Cardiac muscle cell (in vitro differentiated cells and primary cell): ENCODE results near the gene CYP26B1. TPM values are rescaled to one million over a fixed set of nuclear protein-coding genes. Genes with fewer than 3 reads are reported as not detected.

Experiments
- DNase-seq, 2 donors: peaks; one replicate each; pipeline versions ENCODE4 v3.0.0 to v3.0.0-alpha.2; 2010 to 2017; ENCODE audit warnings: low read depth in 1 of 2, low spot score in 1 of 2
- H3K27ac ChIP-seq: fragments of 200-600 bp; sonication (generic); 2 replicates; pipeline ENCODE4 v1.5.1; 2016
- H3K27me3 ChIP-seq: fragments of 200-600 bp; sonication (generic); 2 replicates; pipeline ENCODE4 v1.6.0; 2016; ENCODE audit warnings: control low read depth
- H3K36me3 ChIP-seq: fragments of 200-600 bp; sonication (generic); 2 replicates; pipeline ENCODE4 v1.5.1; 2016; ENCODE audit warnings: control low read depth
- H3K4me1 ChIP-seq: fragments of 200-600 bp; sonication (generic); 2 replicates; pipeline ENCODE4 v1.8.1; 2017; ENCODE audit warnings: low read depth, mild to moderate bottlenecking, mixed run types
- H3K4me3 ChIP-seq: fragments of 200-600 bp; sonication (generic); 2 replicates; pipeline ENCODE4 v1.5.1; 2016; ENCODE audit warnings: mild to moderate bottlenecking
- H3K9me3 ChIP-seq: fragments of 200-600 bp; sonication (generic); 2 replicates; pipeline ENCODE4 v1.5.1; 2017; ENCODE audit warnings: low read depth, mild to moderate bottlenecking, control low read depth
- CTCF ChIP-seq: IDR thresholded peaks from 2 replicates; pipeline ENCODE4 v1.5.1; 2012; ENCODE audit warnings: low read depth, mild to moderate bottlenecking, low read length
- polyA plus RNA-seq: library from polyadenylated mRNA; unstranded; fragments of >200 nt; fragmentation: Nextera tagmentation; extraction: Ambion mirVana; gene quantifications from 2 replicates; pipeline ENCODE4 v1.2.1, GENCODE V29; 2016
- total RNA-seq: library from RNA; depleted of rRNA; stranded (reverse); fragments of >200 nt; gene quantifications from 2 replicates; pipeline ENCODE4 v1.2.3, GENCODE V29; 2016

Gene CYP26B1
- total and polyA plus RNA-seq, 2 experiments from 2014 or later = 1.2 to 3.1 TPM

DNA sequence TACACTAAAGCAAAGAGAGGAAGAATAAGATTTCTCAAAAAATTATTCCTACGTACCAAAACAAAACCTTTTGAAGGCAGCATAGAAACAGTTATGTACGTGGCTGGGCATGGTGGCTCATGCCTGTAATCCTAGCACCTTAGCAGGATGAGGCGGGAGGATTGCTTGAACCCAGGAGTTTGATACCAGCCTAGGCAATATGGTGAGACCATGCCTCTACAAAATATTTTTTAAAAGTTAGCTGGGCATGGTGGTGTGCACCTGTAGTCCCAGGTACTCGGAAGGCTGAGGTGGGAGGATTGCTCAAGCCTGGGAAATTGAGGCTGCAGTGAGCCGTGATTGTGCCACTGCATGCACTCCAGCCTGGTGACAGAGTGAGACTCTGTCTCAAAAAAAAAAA lies 14.9 kb upstream of the CYP26B1 start:
- no peaks in the 10 kb centered on the region for H3K9me3 ChIP-seq
- H3K4me1 ChIP-seq = no peaks in the 10 kb centered on the region
- TF ChIP-seq CTCF = no peak
- H3K27me3 ChIP-seq = no peaks in the 10 kb centered on the region
- no peak overlapping the region for H3K4me3 ChIP-seq
- DNase-seq = no peak
- no peaks in the 10 kb centered on the region for H3K36me3 ChIP-seq
- H3K27ac ChIP-seq = no peak overlapping the region

DNA sequence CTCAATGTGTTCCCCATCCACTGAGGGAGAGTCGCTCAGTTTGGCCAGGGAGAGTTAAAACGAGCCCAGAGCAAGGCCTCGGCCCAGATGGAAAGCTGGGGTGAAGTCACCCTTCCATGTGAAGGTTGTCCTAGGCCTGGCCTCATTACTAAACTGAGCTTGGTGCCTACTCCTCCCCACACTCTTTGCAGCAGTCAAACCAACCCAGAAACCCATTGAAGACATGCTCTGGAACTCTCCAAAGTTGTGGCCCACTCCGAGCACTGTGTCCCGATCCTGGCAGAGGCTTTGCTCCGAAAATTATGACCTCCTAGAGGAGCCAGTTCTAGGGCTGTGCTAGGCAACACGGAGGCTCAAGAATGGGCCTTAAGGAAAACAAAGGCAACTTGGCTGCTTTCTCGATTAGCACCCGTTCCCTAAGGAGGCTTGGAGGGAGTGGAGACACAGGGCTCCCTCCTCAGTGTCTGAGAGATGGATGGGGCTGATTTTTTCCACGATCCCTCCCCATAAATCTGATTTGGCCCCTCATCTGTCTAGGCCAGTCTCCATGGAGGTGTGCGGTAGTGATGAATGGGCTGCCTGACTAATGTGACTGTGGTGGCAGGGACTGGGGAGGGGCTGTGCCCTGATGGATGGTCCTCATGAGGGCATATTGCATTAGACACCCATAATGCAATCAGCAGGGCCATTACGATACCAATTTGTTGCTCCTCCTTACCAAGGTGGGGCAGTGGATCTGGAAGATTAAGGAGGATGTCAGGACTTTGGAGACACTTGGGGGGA lies 11.7 kb upstream of the CYP26B1 start:
- Histone ChIP-seq H3K27ac (no peak overlapping the region), H3K4me3 (no peak overlapping the region), H3K4me1 (peaks cover under 1% of the 10 kb centered on the region), H3K27me3 (peaks cover 10% of the 10 kb centered on the region), H3K9me3 (no peaks in the 10 kb centered on the region), H3K36me3 (no peaks in the 10 kb centered on the region)
- no peak for TF ChIP-seq CTCF
- DNase-seq = no peak

GRCh38 chr2:72157871-72158771 lies 10.5 kb upstream of the CYP26B1 start:
- Histone ChIP-seq H3K27me3 (peaks cover 10% of the 10 kb centered on the region), H3K36me3 (no peaks in the 10 kb centered on the region), H3K9me3 (no peaks in the 10 kb centered on the region), H3K4me3 (no peak overlapping the region), H3K4me1 (peaks cover 4% of the 10 kb centered on the region), H3K27ac (no peak overlapping the region)
- no peak for DNase-seq
- no peak for TF ChIP-seq CTCF

DNA sequence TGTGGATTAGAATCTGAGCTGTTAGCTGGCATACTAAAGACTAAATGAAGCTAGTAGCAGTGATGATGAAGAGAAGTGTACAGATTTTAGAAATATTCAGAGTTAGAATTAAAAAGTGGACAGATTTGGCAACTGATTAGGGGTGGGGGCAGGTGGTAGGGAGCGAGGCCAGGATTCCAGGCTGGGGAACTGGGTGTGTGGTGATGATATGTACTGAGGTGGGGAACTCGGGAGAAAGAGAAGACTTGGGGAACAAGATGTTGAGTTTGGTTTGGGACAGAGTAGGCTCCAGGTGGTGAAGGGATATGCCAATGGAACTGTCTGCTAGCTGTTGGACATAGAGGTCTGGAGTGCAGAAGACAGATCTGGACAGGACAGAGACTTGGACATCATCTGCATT lies 9.2 kb upstream of the CYP26B1 start:
- no peaks in the 10 kb centered on the region for H3K9me3 ChIP-seq
- no peak overlapping the region for H3K4me3 ChIP-seq
- H3K27ac ChIP-seq = no peak overlapping the region
- H3K36me3 ChIP-seq = no peaks in the 10 kb centered on the region
- DNase-seq = no peak
- peaks cover 10% of the 10 kb centered on the region for H3K27me3 ChIP-seq
- no peak for TF ChIP-seq CTCF
- peaks cover 4% of the 10 kb centered on the region for H3K4me1 ChIP-seq

DNA sequence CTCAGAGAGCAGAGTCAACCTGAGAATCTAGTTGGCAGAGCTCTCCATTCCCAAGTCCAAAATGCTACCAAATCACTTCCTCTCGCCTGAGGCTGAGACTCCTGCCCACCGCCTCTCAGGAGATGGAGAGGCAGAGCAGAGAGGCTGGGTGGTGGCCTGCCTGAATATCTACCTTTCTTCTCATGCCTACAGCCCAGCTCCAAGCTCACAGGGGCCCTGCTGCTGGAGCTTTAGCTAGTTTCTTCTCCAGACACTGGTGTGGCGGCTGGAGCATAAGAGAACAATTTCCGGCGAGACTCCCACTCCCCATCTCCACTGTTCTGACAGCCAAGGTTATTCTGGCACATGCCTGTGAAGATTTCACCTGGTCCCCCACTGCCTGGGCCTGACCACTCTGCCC lies 8.1 kb upstream of the CYP26B1 start:
- no peak for TF ChIP-seq CTCF
- Histone ChIP-seq H3K36me3 (no peaks in the 10 kb centered on the region), H3K4me3 (no peak overlapping the region), H3K27me3 (peaks cover 17% of the 10 kb centered on the region), H3K27ac (no peak overlapping the region), H3K4me1 (peaks cover 4% of the 10 kb centered on the region), H3K9me3 (no peaks in the 10 kb centered on the region)
- DNase-seq = no peak
